ENCODE results near the gene EPC2.
"Not testable (repeated sequence)": the region's sequence is repeated elsewhere in the genome, so short reads cannot be mapped to it uniquely, and the experiment has no call there.

EPC2 gene

GRCh38 chr2:148730085-148730484, 85.5 kb downstream of the EPC2 start:
- peak; percentile 10 for DNase-seq

DNA sequence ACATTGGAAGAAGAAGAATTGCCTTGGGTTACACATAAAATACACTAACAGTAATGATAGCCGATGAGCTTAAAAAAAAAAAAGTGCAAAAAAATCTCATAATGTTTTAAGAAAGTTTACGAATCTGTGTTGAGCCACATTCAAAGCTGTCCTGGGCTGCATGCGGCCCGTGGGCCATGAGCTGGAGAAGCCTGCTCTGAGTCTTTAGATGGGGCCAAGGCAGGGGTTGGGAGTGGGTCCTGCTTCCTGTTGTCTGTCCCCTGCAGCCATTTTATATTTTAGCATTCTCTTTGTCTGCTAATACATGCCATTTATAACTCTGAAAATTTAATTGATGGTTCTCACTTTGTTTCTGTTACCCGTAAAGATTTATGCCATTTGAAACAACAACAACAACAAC, 93.2 kb downstream of the EPC2 start:
- DNase-seq: no peak

DNA sequence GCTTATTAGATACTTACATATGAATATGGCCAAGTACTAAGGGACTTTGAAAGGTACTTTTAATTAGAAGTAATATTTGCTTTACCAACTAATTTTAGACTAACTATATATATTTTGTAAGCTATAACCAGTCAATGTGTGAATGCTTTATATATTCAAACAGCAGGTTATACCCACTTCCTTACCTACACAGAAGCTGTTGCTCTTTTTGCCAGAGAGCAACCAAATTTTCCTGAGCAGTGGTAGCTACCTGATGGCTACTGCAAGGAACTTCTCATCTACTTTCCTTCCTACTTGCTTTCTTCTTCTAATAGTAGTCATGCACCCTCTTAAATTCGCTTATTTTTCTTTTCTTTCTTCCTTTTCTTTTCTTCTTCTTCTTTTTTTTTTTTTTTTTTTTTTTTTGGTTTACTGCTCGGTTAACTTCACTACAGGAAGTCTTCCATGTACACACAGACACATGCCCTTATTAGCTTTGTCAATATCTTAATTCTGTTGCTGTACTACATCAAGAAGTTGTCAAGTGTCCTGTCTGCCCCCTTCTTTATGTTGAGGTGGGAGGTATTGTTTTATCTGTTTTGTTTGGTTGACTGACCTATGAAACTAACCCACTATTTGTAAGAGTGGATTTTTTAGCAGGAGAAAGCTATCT, 95.0 kb downstream of the EPC2 start:
- DNase-seq: no peak

GRCh38 chr2:148742373-148742772, 97.8 kb downstream of the EPC2 start:
- DNase-seq: no peak

DNA sequence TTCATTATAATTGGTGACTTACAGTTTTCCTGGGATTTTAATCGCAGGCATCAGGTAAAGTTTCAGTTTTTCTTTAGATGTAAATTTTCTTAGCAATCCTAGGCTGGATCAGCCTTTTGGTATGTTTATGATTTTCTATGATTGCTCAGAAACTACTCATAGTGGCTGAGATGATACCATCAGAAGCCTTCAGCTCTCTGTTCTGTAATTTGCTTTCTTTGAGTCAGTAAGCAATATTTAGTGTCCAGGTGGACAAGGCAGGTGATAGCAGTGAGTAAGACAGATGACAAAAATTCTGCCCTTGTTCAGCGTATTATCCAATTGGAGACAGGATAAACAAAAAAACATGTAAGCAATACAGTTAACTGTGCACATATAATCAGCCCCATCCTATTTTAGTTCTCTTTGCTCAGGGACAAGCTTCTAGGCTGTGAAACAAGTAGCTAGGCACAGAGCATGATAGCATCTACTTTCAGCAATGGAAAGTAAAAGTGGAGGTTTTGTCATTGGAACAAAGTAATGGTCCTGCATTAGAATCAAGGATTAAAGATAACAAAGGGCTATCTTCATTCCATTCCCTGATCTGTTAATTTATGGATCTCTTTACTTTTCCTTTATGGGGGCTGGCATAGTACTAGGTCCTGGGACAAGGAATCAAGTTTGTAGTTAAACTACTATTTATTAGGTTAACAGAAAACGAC, 100.8 kb downstream of the EPC2 start:
- DNase-seq: no peak

DNA sequence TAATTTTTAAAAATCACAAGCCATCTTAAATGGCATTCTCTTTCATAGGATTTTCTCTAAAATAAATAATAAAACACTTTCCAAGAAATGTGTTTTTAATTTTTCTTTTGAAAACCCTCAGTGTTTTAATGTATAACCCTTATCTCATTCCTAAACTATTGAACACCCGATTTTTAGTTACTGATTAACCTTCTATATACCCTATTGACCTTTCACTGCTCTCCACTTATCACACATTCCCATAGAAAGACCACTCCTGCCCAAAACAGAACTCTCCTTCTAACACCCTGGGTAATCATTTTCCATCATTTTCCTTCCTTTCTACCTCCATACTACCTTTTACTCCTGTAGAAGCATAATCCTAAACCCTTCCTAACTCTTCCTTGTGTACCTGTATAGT, 102.4 kb downstream of the EPC2 start:
- no peak for DNase-seq

DNA sequence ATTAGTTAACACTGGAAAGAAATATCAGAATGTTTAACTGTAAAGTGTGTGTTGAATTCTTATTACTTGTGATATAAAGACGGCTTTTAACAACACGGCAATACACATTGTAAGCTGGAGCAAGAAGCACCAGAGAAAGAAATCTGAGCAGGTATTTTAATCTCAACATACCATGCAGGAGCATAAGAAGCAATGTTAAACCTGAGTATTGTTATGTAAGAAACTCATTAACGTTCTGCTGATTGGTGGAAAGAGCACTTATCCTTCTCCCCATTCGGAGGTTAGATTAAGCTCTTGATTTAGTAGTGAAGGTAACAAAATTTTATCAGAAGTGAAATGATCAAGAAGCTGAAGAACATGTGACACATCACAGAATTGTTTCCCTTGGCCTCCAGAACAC, 107.4 kb downstream of the EPC2 start:
- DNase-seq: no peak

- DNase-seq: no peak
These were observed 108.4 kb downstream of the EPC2 start for GRCh38 chr2:148752977-148753376.

DNA sequence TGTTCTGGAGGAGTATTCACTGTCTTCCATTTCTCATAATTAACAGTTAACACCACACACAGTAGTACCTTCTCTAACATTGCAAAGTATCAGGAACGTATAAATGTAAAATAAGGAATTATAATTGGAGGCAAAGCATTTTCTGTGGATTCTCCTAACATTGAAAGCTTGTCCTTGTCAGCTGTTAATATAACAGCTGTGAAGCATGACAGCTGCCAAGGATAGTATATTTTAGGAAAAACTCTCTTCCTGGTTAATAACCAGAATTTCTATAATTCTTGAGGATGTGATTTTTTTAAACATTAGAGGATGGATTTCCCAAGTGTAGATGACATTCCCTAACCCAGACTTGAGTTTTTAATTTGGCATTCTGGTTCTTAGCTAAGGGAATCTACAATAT, 110.3 kb downstream of the EPC2 start:
- no peak for DNase-seq

- peak; percentile 66 for DNase-seq
These were observed 111.9 kb downstream of the EPC2 start for GRCh38 chr2:148756292-148756975.

GRCh38 chr2:148764815-148765214, 120.3 kb downstream of the EPC2 start:
- DNase-seq: no peak

DNA sequence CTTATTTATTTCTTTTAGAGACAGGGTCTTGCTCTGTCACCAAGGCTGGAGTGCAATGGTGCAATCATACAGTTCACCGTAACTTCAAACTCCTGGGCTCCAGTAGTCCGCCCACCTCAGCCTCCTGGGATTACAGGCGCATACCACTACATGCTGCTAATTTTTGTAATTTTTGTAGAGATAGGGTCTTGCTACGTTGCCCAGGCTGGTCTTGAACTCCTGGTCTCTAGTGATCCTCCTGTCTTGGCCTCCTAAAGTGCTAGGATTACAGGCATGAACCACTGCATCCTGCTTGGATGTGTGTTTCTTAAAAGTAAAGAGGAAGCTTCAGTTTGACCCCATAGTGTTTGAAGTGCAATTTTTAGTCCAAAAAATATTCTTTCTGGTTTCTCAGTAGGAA, 125.5 kb downstream of the EPC2 start:
- DNase-seq: no peak

GRCh38 chr2:148781544-148781943, 137.0 kb downstream of the EPC2 start:
- DNase-seq: no peak

DNA sequence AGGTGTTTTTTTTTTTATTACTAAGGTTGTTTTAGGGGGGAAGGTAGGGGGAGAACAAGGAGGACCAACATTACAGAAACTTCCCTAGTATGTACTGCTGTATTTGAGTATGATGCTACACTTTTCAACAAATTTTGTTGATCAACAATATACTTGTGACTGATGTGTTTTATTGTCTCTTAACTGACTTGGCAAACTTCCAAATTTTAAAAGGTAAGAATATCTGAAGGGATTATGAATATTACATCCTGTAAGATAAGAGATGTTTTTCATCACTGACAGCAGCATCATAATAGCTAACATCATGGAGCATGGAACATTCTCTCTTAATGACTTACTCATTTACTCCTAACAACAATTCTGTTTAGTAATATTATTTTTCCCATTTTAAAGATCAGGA, 144.5 kb downstream of the EPC2 start:
- DNase-seq: no peak

GRCh38 chr2:148790172-148790571, 145.6 kb downstream of the EPC2 start:
- DNase-seq: not testable (repeated sequence)

GRCh38 chr2:148794558-148794957, 150.0 kb downstream of the EPC2 start:
- DNase-seq: peak; percentile 76

DNA sequence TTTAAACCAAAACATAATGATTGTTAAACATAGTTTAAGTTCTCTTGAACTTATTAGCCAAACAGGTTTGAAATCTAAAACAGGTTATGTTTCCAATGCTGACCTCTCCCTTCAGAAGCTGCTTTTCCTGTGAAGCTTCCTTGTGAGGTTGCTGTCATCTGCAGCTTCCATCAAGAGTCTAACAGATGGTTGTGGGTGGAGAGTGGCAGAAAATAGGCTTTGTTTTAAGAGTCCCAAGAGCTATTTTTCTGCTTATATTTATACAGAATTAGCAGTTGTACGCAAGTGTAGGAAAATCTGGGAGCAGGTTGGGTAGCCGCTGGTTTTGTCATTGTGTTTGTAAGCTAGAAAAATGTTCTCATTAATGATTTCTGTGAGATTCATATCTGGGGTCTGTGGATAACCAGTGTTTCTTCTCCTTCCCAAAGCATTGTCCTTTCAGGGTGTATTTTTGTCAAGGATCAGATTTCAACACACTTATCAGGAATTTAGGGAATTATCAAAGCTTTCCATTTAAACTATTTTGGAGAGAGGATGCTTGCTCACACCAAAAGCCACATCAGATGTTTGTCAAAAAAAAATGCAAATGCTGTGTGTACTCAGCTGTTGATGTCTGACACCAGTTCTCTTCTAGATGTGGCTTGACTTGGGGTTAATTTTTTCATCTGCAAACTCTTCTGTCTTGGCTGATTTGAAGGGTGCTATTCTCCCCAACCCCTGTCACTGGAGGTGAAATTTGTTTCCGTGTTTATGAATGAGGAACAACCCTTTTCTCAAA, 152.4 kb downstream of the EPC2 start:
- DNase-seq: no peak

DNA sequence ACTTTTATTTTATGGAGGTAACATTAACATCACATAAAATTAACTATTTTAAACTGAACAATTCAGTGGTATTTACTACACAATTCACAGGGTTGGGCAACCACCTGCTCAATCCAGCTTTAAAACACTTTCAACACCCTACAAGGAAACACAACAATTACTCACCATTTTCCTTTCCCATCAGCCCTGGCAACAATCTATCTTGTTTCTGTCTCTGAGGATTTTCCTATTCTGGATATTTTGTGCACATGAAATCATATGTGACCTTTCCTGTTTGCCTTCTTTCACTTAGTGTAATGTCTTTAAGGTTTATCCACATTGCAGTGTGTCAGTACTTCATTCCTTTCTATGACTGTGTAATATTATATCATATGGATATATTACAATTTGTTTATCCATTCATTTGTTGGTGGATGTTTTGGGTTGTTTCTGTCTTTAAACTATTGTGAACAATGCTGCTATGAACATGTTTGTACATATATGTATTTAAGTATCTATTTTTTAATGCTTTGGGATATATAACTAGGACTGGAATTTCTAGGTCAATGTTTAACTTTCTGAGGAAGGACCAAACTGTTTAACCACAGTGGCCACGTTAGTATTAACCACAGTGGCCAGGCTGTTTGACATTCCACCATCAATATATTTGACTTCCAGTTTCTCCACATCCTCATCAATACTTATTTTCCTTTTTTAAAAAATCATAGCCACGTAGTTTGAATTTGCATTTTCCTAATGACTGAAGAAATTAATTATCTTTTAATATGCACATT, 158.1 kb downstream of the EPC2 start:
- DNase-seq: no peak

GRCh38 chr2:148810081-148810480, 165.5 kb downstream of the EPC2 start:
- DNase-seq: no peak

GRCh38 chr2:148812306-148812705, 167.8 kb downstream of the EPC2 start:
- no peak for DNase-seq

- DNase-seq: no peak
These were observed 169.1 kb downstream of the EPC2 start for GRCh38 chr2:148813603-148814065.

All from fibroblast of skin of back (primary cell).